ENCODE results near the gene COL4A3. TPM values are rescaled to one million over a fixed set of nuclear protein-coding genes. Genes with fewer than 3 reads are reported as not detected.

Gene COL4A3
- total RNA-seq, 4 donors from 2014 or later: 0.41 to 20.9 (median 5.1) TPM; not detected in 1

- intact Hi-C loops (cut with DNase I; ENCODE audit: low total_unique reads) (loop anchor here (2.0 kb wide), 1 partner anchor 108 kb away; no protein-coding TSS in a partner anchor), in situ Hi-C loops (cut with MboI; ENCODE audit: low pct_ligation_motif_present in 1 of 4, low pct_unique_long_range_greater_than_20kb in 1 of 4, low sequenced_read_pairs in 3 of 4) (loop anchor here in 2 of 4 donors (10.0 kb wide), 1 partner anchor 104 kb away; no protein-coding TSS in a partner anchor)
- 26 to 33% methylated on average over 10 of the region's 10 CpGs for WGBS, 2 donors (ENCODE audit: low coverage in 1 of 2)
- Histone ChIP-seq H3K36me3 (no peaks in the 10 kb centered on the region), H3K27me3 (no peaks in the 10 kb centered on the region), H3K4me1 (no peaks in the 10 kb centered on the region), H3K4me3 (no peak overlapping the region), H3K9me3 (no peaks in the 10 kb centered on the region), H3K27ac (no peak overlapping the region)
- DNase-seq: peak; percentile 71
- TF ChIP-seq EP300 (IDR thresholded peaks at IDR 0.05; ENCODE audit: low read depth): no peak
- TF ChIP-seq POLR2AphosphoS5 (IDR thresholded peaks at IDR 0.05): no peak
- no peak for TF ChIP-seq POLR2A (IDR thresholded peaks at IDR 0.05)
- TF ChIP-seq, protein P1, sequence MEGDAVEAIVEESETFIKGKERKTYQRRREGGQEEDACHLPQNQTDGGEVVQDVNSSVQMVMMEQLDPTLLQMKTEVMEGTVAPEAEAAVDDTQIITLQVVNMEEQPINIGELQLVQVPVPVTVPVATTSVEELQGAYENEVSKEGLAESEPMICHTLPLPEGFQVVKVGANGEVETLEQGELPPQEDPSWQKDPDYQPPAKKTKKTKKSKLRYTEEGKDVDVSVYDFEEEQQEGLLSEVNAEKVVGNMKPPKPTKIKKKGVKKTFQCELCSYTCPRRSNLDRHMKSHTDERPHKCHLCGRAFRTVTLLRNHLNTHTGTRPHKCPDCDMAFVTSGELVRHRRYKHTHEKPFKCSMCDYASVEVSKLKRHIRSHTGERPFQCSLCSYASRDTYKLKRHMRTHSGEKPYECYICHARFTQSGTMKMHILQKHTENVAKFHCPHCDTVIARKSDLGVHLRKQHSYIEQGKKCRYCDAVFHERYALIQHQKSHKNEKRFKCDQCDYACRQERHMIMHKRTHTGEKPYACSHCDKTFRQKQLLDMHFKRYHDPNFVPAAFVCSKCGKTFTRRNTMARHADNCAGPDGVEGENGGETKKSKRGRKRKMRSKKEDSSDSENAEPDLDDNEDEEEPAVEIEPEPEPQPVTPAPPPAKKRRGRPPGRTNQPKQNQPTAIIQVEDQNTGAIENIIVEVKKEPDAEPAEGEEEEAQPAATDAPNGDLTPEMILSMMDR (IDR thresholded peaks at IDR 0.05): peak; percentile 84 to 94 (median 92)
Observed at GRCh38 chr2:227238238-227239237, 74.1 kb downstream of the COL4A3 start.

- no peaks in the 10 kb centered on the region for H3K4me1 ChIP-seq
- no peaks in the 10 kb centered on the region for H3K36me3 ChIP-seq
- TF ChIP-seq POLR2AphosphoS5 (IDR thresholded peaks at IDR 0.05) (no peak), POLR2A (IDR thresholded peaks at IDR 0.05) (no peak), EP300 (IDR thresholded peaks at IDR 0.05; ENCODE audit: low read depth) (no peak)
- TF ChIP-seq, protein P1 (IDR thresholded peaks at IDR 0.05): no peak
- DNase-seq: no peak
- WGBS, 2 donors (ENCODE audit: low coverage in 1 of 2): 74 to 80% methylated on average over 1 to 2 of the region's 2 CpGs
- no peaks in the 10 kb centered on the region for H3K9me3 ChIP-seq
- no peak overlapping the region for H3K4me3 ChIP-seq
- in situ Hi-C loops (cut with MboI; ENCODE audit: low pct_ligation_motif_present in 1 of 4, low pct_unique_long_range_greater_than_20kb in 1 of 4, low sequenced_read_pairs in 3 of 4): loop anchor here in 2 of 4 donors (5.0 to 10.0 kb wide), 2 partner anchors 104 to 106 kb away; no protein-coding TSS in a partner anchor
- H3K27me3 ChIP-seq: no peaks in the 10 kb centered on the region
- H3K27ac ChIP-seq: no peak overlapping the region
- intact Hi-C loops (cut with DNase I; ENCODE audit: low total_unique reads): no loop called here
Observed at GRCh38 chr2:227241005-227241404, 76.6 kb downstream of the COL4A3 start.

- Histone ChIP-seq H3K9me3 (no peaks in the 10 kb centered on the region), H3K4me1 (no peaks in the 10 kb centered on the region), H3K27me3 (no peaks in the 10 kb centered on the region), H3K4me3 (no peak overlapping the region), H3K27ac (no peak overlapping the region), H3K36me3 (no peaks in the 10 kb centered on the region)
- no peak for DNase-seq
- intact Hi-C loops (cut with DNase I; ENCODE audit: low total_unique reads) (no loop called here), in situ Hi-C loops (cut with MboI; ENCODE audit: low pct_ligation_motif_present in 1 of 4, low pct_unique_long_range_greater_than_20kb in 1 of 4, low sequenced_read_pairs in 3 of 4) (loop anchor here in 1 of 4 donors (10.0 kb wide), 1 partner anchor 114 kb away; no protein-coding TSS in a partner anchor)
- TF ChIP-seq, protein P1 (IDR thresholded peaks at IDR 0.05): no peak
- TF ChIP-seq EP300 (IDR thresholded peaks at IDR 0.05; ENCODE audit: low read depth): no peak
- TF ChIP-seq POLR2AphosphoS5 (IDR thresholded peaks at IDR 0.05): no peak
- TF ChIP-seq POLR2A (IDR thresholded peaks at IDR 0.05): no peak
- WGBS, 2 donors (ENCODE audit: low coverage in 1 of 2): 91 to 100% methylated on average over 1 of the region's 2 CpGs
Observed at GRCh38 chr2:227248876-227249275, 84.5 kb downstream of the COL4A3 start.

- H3K9me3 ChIP-seq: no peaks in the 10 kb centered on the region
- H3K36me3 ChIP-seq: no peaks in the 10 kb centered on the region
- in situ Hi-C loops (cut with MboI; ENCODE audit: low pct_ligation_motif_present in 1 of 4, low pct_unique_long_range_greater_than_20kb in 1 of 4, low sequenced_read_pairs in 3 of 4) (no loop called here), intact Hi-C loops (cut with DNase I; ENCODE audit: low total_unique reads) (no loop called here)
- H3K4me3 ChIP-seq: no peak overlapping the region
- no peak for DNase-seq
- TF ChIP-seq, protein P1 (IDR thresholded peaks at IDR 0.05): no peak
- TF ChIP-seq POLR2AphosphoS5 (IDR thresholded peaks at IDR 0.05) (no peak), POLR2A (IDR thresholded peaks at IDR 0.05) (no peak), EP300 (IDR thresholded peaks at IDR 0.05; ENCODE audit: low read depth) (no peak)
- H3K27me3 ChIP-seq: no peaks in the 10 kb centered on the region
- 72 to 73% methylated on average over 2 of the region's 2 CpGs for WGBS, 2 donors (ENCODE audit: low coverage in 1 of 2)
- H3K4me1 ChIP-seq: no peaks in the 10 kb centered on the region
- no peak overlapping the region for H3K27ac ChIP-seq
Observed at GRCh38 chr2:227252831-227253230, 88.4 kb downstream of the COL4A3 start.
